T-helper 17 cell (primary cell): ENCODE measurements around the gene HELQ. TPM values are rescaled to one million over a fixed set of nuclear protein-coding genes. Genes with fewer than 3 reads are reported as not detected.
"Not testable (repeated sequence)": the region's sequence is repeated elsewhere in the genome, so short reads cannot be mapped to it uniquely, and the experiment has no call there.

Source experiments
- ATAC-seq: fragments of 150-1000 bp; cut with Tn5 transposase; 2 replicates; pipeline ENCODE4 v1.10.0; 2021; ENCODE audit warnings: mild to moderate bottlenecking, moderate library complexity
- DNase-seq, 3 donors: peaks; one replicate each; pipeline versions ENCODE4 v3.0.0 to v3.0.0-alpha.2; 2020 to 2021
- H3K9me3 ChIP-seq: one replicate; pipeline ENCODE4 v1.7.0; 2013; ENCODE audit warnings: low read length, mild to moderate bottlenecking; ENCODE audit not compliant: control insufficient read depth, poor library complexity, severe bottlenecking
- H3K27ac Mint-ChIP-seq: one replicate; pipeline ENCODE4 v1.8.0; 2022; ENCODE audit warnings: mild to moderate bottlenecking, moderate library complexity, mixed read lengths
- H3K27me3 Mint-ChIP-seq: one replicate; pipeline ENCODE4 v1.8.0; 2022; ENCODE audit warnings: mixed read lengths
- H3K36me3 Mint-ChIP-seq: one replicate; pipeline ENCODE4 v1.8.0; 2022; ENCODE audit warnings: low read depth, mixed read lengths
- H3K4me1 Mint-ChIP-seq: one replicate; pipeline ENCODE4 v1.8.0; 2022; ENCODE audit warnings: mild to moderate bottlenecking, mixed read lengths
- H3K4me3 Mint-ChIP-seq: one replicate; pipeline ENCODE4 v1.8.0; 2022; ENCODE audit warnings: mild to moderate bottlenecking, moderate library complexity, mixed read lengths
- total RNA-seq, 4 donors: library from RNA in 2 of 4; stranded (reverse) in 2 of 4; gene quantifications; one replicate each; pipeline ENCODE4 v1.2.3 and lab custom pipeline; 2022 to 2026

Gene HELQ, protein sequence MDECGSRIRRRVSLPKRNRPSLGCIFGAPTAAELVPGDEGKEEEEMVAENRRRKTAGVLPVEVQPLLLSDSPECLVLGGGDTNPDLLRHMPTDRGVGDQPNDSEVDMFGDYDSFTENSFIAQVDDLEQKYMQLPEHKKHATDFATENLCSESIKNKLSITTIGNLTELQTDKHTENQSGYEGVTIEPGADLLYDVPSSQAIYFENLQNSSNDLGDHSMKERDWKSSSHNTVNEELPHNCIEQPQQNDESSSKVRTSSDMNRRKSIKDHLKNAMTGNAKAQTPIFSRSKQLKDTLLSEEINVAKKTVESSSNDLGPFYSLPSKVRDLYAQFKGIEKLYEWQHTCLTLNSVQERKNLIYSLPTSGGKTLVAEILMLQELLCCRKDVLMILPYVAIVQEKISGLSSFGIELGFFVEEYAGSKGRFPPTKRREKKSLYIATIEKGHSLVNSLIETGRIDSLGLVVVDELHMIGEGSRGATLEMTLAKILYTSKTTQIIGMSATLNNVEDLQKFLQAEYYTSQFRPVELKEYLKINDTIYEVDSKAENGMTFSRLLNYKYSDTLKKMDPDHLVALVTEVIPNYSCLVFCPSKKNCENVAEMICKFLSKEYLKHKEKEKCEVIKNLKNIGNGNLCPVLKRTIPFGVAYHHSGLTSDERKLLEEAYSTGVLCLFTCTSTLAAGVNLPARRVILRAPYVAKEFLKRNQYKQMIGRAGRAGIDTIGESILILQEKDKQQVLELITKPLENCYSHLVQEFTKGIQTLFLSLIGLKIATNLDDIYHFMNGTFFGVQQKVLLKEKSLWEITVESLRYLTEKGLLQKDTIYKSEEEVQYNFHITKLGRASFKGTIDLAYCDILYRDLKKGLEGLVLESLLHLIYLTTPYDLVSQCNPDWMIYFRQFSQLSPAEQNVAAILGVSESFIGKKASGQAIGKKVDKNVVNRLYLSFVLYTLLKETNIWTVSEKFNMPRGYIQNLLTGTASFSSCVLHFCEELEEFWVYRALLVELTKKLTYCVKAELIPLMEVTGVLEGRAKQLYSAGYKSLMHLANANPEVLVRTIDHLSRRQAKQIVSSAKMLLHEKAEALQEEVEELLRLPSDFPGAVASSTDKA
- 10 to 100 TPM; 28.9 to 38.4 TPM for total RNA-seq
- 44.0 to 51.8 reads per million in 2 donors for total RNA-seq (lab: John Stamatoyannopoulos, UW)

DNA sequence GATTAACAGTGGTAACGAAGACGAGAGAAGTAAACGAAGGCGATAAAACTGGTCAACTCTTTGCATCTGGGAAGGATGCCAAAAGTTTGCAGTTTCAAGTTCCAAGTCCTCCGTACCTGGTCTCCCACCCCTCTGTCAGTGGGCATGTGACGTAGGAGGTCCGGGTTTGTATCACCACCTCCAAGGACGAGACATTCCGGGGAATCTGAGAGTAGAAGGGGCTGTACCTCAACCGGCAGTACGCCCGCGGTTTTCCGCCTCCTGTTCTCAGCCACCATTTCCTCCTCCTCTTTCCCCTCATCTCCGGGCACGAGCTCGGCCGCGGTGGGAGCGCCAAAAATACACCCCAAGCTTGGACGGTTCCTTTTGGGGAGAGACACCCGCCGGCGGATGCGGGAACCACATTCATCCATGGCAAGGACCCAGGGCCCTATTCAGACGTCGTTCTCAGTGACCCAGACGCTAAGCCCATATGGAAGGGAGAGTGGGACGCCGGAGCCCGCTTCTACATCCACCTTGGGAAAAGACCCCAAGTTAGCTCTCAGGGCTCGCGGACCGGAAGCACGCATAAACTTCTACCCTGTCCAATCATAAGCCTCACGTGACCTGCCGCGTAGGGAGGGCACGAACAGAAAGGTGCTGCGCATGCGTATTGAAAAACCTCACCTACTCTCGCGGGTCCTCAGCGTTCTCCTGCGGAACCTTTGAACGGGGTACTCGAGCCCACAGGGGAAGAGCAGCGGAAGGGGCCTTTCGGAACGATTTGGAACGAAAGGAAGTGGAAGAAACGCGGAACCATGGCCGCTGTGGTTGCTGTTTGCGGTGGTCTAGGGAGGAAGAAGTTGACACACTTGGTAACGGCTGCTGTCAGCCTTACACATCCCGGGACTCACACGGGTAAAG is at the start of gene HELQ, which contains the start of gene MRPS18C:
Gene HELQ, minus strand, starts transcription at position 543 of the 903 bp plus-strand sequence. Its CDS starts 130 bp downstream, at position 413.
Gene MRPS18C, plus strand, starts transcription at position 778 of the 903 bp plus-strand sequence. Its CDS starts 20 bp downstream, at position 798.
- peak within 1 kb of the TSS; percentile 100 for H3K27ac Mint-ChIP-seq
- no peaks in the 10 kb centered on the region for H3K27me3 Mint-ChIP-seq
- ATAC-seq: peak; percentile 90
- H3K4me1 Mint-ChIP-seq: peaks cover 26% of the 10 kb centered on the region
- H3K9me3 ChIP-seq: no peaks in the 10 kb centered on the region
- peak; percentile 81 to 91 (median 89) for DNase-seq
- H3K4me3 Mint-ChIP-seq: peak within 1 kb of the TSS; percentile 99
- H3K36me3 Mint-ChIP-seq: peaks cover 6% of the 10 kb centered on the region

DNA sequence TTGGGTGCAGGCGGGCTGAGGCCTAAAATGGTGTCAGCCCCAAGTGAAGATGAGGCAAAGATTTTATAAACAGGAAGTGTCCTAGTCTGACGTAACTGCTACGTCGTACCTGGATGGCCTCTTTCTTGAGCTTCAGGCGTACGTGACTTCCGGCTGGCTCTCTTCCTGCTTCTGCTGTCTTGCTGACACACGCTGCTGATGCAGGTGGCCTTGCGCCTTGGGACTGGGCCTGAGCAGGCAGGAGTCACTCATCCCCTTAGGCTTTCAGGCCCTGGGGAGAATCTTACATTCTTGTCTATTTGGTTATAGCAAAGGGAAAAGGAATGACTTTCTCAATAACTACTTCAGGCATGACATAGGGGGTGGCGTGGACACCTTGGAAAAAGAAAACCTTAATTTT is 49.4 kb upstream of the HELQ start:
- H3K36me3 Mint-ChIP-seq: no peaks in the 10 kb centered on the region
- peaks cover 11% of the 10 kb centered on the region for H3K4me1 Mint-ChIP-seq
- H3K27ac Mint-ChIP-seq: peak overlapping the region; percentile 0
- no peak for DNase-seq
- peak; percentile 21 for ATAC-seq
- H3K9me3 ChIP-seq: no peaks in the 10 kb centered on the region
- no peak overlapping the region for H3K4me3 Mint-ChIP-seq
- H3K27me3 Mint-ChIP-seq: peaks cover 2% of the 10 kb centered on the region

GRCh38 chr4:83504503-83504902 is 48.9 kb upstream of the HELQ start:
- Mint-ChIP-seq H3K4me3 (peak overlapping the region; percentile 22), H3K4me1 (peaks cover 11% of the 10 kb centered on the region), H3K27me3 (peaks cover 4% of the 10 kb centered on the region), H3K27ac (peak overlapping the region; percentile 0), H3K36me3 (no peaks in the 10 kb centered on the region)
- ATAC-seq: no peak
- no peak for DNase-seq
- H3K9me3 ChIP-seq: no peaks in the 10 kb centered on the region

DNA sequence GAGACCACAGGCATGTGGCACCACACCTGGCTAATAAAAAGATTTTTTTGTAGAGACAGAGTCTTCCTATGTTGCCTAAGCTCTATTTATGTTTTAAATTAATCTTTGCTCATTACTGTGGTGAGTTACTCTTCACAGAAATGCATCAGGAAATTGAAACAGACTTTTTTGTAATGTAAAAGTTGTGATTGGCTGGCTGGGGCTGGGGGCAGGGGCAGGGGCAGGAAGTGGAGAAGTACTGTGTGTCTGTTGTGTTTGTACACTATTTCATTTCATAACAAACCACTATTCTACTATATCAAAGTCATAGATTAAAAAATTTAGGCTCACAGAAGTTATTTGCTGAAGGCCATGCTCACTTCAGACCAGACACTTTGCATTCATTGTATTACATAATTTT is 48.4 kb upstream of the HELQ start:
- ATAC-seq (peak; percentile 47), DNase-seq (no peak)
- H3K27ac Mint-ChIP-seq: peak overlapping the region; percentile 0
- no peak overlapping the region for H3K4me3 Mint-ChIP-seq
- H3K4me1 Mint-ChIP-seq: peaks cover 8% of the 10 kb centered on the region
- H3K36me3 Mint-ChIP-seq: no peaks in the 10 kb centered on the region
- H3K27me3 Mint-ChIP-seq: peaks cover 4% of the 10 kb centered on the region
- no peaks in the 10 kb centered on the region for H3K9me3 ChIP-seq

- H3K9me3 ChIP-seq, H3K4me3 Mint-ChIP-seq: not testable (repeated sequence)
Observed at GRCh38 chr4:83501671-83502070, 46.0 kb upstream of the HELQ start.

GRCh38 chr4:83498187-83498586 is 42.6 kb upstream of the HELQ start:
- ATAC-seq (no peak), DNase-seq (no peak)
- peaks cover 4% of the 10 kb centered on the region for H3K27me3 Mint-ChIP-seq
- no peaks in the 10 kb centered on the region for H3K36me3 Mint-ChIP-seq
- peaks cover 2% of the 10 kb centered on the region for H3K4me1 Mint-ChIP-seq
- peak overlapping the region; percentile 37 for H3K27ac Mint-ChIP-seq
- no peak overlapping the region for H3K4me3 Mint-ChIP-seq
- no peaks in the 10 kb centered on the region for H3K9me3 ChIP-seq

More at GRCh38 chr4:83501671-83502070, 46.0 kb upstream of the HELQ start:
- H3K27ac Mint-ChIP-seq, DNase-seq, ATAC-seq, H3K36me3 Mint-ChIP-seq, H3K27me3 Mint-ChIP-seq, H3K4me1 Mint-ChIP-seq: not testable (repeated sequence)

GRCh38 chr4:83496085-83496917 is 40.7 kb upstream of the HELQ start:
- H3K4me3 Mint-ChIP-seq, H3K27me3 Mint-ChIP-seq, DNase-seq, H3K36me3 Mint-ChIP-seq, ATAC-seq, H3K9me3 ChIP-seq, H3K27ac Mint-ChIP-seq, H3K4me1 Mint-ChIP-seq: not testable (repeated sequence)

GRCh38 chr4:83490876-83491450 is 35.3 kb upstream of the HELQ start:
- peaks cover 6% of the 10 kb centered on the region for H3K4me1 Mint-ChIP-seq
- no peaks in the 10 kb centered on the region for H3K36me3 Mint-ChIP-seq
- no peak for DNase-seq
- ATAC-seq: peak; percentile 79
- no peak overlapping the region for H3K27ac Mint-ChIP-seq
- no peaks in the 10 kb centered on the region for H3K9me3 ChIP-seq
- no peaks in the 10 kb centered on the region for H3K27me3 Mint-ChIP-seq
- no peak overlapping the region for H3K4me3 Mint-ChIP-seq

DNA sequence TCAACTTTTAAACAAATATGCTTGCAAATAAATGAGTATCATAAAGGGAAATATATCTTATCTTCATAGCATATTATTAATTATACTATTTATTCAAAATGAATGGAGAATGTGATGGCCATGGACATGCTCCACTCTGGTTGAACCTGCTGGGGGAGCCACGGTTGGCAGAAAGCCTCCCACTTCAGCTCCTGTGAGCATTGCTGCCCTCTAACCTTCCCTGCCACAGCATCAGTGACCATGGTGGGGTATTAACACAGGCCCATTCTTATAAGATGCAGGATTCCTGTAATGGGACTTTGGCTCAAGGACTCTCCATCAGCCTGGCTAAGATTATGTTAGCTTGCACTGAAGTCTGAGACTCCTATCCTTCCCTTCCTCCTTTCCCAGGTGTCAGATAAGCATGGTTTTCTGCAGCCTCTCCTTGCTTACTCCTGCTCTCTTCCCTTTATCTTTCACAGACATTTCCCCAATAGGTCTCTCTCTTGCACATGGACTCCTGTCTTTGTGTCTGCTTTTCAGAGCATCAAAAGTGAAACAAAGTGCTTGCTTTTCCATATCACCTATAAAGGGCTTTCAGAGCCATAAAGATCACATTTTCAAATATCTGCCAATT is 34.2 kb upstream of the HELQ start:
- no peaks in the 10 kb centered on the region for H3K9me3 ChIP-seq
- no peaks in the 10 kb centered on the region for H3K36me3 Mint-ChIP-seq
- ATAC-seq (no peak), DNase-seq (no peak)
- H3K27ac Mint-ChIP-seq: no peak overlapping the region
- H3K4me3 Mint-ChIP-seq: no peak overlapping the region
- peaks cover 8% of the 10 kb centered on the region for H3K4me1 Mint-ChIP-seq
- no peaks in the 10 kb centered on the region for H3K27me3 Mint-ChIP-seq

DNA sequence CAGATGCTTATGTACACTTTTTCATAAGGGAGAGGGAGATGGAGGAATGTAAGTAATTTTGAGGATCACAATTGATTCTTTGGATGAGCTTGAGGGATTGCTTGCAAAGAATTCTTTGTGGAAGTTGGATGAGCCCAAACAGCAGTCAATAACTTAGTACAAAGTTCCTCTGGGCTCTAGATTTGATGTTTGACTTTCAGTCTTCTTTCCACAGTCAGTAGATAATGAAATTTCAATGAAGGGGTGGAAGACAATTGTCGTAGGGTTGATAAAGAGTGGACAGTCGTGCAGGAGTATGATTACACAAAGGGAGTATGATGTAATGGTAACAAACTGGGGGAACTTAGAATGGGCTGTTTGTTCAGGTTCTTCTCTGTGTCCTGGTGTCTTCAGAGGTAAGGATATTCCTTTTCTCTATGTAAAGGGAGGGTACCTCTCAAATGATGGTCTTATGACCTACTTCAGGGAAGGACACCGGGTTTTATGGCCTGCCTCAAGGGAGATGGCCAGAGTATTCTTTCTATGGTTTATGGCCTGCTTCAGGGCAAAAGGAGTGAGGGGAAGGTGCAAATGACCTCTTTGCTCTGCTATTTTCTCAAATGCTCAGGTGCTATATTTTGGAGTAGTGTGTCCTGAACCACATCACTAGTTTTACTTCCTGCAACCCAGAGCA is 31.0 kb upstream of the HELQ start:
- Mint-ChIP-seq H3K36me3 (no peaks in the 10 kb centered on the region), H3K4me3 (no peak overlapping the region), H3K4me1 (peaks cover 21% of the 10 kb centered on the region), H3K27me3 (no peaks in the 10 kb centered on the region), H3K27ac (peak overlapping the region; percentile 67)
- DNase-seq (no peak), ATAC-seq (no peak)
- no peaks in the 10 kb centered on the region for H3K9me3 ChIP-seq
